Thyroid gland (tissue), 4 donors: ENCODE measurements around the gene PRKCZ.

Source experiments
- CTCF ChIP-seq, 6 experiments: fragments of 200-600 bp in 3 of 6; fragments of 450-650 bp in 3 of 6; sonication (generic) in 3 of 6; IDR thresholded peaks; one replicate each; pipeline ENCODE4 v1.5.1; 2016 to 2019; ENCODE audit warnings: antibody characterized with exemption in 6 of 6, mild to moderate bottlenecking in 2 of 6, inconsistent platforms in 1 of 6, moderate library complexity in 1 of 6
- POLR2A ChIP-seq, 2 donors: fragments of 450-650 bp; IDR thresholded peaks; one replicate each; pipeline ENCODE4 v1.6.1; 2017; ENCODE audit warnings: antibody characterized with exemption in 2 of 2, mild to moderate bottlenecking in 2 of 2, moderate library complexity in 1 of 2

GRCh38 chr1:2155147-2155598, 105.0 kb downstream of the PRKCZ start:
- no peak for TF ChIP-seq CTCF (IDR thresholded peaks at IDR 0.05)
- no peak for TF ChIP-seq POLR2A (IDR thresholded peaks at IDR 0.05)
